Activated CD8-positive, alpha-beta memory T cell treated with anti-CD3 and anti-CD28 coated beads for 48 hours (primary cell): ENCODE results near the gene PCMTD2.
"Not testable (repeated sequence)": the region's sequence is repeated elsewhere in the genome, so short reads cannot be mapped to it uniquely, and the experiment has no call there.

Experiments used
- DNase-seq, 3 experiments: peaks; one replicate each; pipeline ENCODE4 v3.0.0-alpha.2; 2020; ENCODE audit warnings: low read depth in 2 of 3, low spot score in 2 of 3

The PCMTD2 gene

DNA sequence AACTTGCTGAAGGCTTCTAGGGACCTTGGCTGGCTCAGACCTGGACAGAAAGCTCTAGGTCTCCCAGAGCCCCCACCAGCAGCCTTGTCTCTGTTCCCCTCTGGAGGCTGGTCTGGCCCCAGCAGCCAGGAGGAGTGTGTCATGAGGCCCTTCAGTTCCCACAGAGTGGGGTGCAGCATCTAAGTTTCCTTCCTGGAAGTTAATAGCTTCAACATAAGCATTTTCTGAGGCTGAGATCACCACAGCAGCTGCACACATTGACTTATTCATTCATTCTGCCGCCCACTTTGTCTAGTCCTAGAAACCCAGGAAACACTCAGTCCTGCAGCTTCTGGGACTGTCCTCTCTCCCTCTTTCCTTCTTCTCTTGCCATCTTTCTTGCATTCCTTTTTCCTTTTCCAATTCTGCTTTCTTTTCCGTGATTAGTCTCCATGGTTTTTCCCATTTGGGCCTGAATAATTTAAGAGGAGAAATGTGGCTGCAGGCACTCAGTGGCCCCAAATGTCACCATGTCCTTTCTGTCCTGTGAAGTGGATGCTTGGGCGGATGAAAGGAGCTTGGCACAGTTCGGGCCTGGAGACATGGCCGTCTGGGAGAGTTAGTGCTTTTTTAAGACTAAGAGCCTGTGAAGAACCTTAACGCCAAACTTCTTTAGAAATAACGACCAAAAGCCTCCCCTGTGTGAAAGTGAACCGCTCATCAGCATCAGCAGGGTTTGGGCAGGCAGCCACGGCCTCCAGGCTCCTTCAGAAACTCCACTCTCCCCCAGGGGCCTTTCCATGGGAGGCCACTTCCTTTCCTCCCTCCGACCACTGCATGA, 31.0 kb upstream of the PCMTD2 start:
- DNase-seq, result no peak

DNA sequence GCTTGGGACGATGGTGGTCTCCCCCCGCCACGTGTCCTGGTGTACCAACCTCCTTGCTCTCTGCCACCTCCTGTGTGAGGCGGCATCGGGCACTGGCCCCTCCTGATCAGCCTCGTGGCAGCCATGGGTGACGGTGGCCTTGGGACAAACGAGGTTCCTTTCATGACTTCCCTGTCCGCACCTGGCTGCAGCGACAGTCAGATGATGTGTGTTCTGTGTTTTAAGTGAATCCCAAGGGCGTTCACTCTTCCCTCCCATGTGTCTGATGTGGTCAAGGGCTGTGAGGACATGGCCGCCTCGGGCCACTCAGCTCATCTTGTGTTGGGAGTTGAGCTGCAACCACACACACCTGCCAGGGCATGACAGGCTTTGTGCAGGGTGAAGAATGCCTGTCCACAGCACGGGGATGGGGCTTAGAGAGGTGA, 30.4 kb upstream of the PCMTD2 start:
- DNase-seq, result no peak

DNA sequence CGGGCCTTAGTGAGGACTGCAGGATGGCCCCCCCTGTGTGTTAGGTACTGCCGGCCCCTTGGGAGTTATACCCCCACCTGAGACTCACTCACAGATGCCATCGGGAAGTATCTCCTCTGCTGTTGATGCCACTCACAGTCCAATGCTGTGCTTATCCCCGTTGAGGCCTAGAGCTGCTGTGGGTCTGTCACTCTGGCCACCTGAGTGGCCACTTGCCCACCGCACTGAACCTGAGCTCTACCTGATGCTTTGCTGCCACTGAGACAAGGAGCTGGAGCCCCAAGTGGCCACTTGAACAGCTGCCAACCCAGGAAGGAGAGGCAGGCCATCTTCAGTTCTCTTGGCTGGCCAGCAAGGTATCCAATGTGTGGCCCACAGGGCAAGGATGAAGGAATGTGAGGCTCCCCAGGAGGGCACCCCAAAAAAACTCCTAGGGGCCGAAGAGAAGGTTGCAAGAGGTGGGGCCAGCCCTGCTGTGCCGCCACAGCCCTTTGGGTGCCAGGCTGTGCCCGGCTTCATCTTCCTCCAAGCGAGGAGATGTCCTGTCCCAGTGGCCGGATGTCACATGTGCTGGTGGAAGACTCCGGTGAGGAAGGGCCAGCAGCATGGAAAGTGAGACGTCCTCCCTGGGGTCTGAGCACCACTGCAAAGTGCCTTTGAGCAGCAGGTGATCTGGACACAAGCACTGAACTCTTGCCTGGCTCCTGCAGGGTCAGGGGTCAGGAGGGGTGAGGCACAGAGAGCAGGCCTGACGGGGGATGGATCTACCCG, 29.5 kb upstream of the PCMTD2 start:
- no peak for DNase-seq

DNA sequence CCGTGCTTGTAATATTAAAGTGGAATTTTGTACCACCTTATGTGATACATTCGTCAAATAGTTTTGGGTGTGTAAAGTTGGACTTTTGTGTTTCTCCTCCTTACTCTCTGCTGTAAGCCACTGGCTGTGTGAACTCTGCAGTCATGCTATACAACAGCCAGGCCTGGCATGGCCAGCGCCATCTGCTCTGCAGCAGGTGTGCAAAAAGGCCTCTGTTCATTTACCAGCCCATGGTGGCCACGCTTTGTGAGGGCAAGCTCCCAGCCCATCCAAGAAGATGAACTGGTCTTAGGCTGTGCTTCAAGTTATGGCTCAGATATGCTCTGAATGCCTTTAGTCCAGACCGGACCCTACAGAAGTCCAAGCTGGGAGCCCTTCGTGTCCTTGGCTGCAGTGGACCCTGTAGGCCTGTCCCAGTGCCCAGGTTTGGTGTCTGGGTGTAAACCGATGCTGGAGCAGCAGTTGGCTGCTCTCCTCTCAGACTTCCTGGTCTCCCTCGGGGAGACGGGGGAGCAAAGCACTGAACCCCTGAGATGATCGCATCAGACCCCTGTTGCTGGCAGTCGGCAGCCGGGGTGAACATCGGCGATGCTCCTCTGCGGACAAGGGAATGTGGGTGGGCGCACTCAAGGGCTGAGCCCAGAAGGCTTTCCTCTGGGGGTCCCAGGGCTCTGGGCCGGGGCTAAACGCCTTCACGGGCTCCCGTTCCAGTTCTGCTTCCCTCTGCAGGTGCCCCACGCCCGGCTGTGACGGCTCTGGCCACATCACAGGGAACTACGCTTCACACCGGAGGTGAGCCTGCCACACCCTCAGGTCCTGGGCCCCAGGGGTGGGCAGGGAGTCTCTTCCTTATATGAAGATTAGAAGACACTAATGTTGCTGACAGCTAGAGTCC, 28.6 kb upstream of the PCMTD2 start:
- DNase-seq, result no peak

DNA sequence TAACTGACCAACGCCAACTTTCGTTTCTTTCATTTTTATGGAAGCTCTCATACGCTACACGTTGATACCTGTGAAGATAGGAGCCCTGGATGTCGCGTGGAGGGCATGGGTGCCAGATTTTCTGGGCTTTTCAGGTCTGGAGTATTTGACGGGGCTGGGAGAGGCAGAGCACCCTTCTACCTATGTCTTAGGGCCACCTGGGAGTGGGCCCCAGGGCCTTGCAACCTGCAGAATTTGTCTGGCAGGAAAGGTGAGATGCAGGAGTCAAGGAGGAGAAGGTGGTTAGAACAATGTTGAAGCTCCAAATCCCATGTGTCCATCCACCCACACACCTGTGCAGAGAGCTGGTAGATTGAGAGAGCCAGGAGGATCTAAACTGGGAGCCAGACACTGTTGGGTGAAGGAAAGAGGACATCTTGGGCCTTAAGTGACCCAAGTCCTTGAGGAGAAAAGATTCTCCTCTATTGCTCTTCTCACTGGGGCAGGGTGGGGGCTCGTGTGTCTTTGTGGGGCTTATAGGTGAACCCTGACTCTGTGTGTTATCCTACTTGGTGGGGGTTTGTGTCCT, 27.4 kb upstream of the PCMTD2 start:
- no peak for DNase-seq

DNA sequence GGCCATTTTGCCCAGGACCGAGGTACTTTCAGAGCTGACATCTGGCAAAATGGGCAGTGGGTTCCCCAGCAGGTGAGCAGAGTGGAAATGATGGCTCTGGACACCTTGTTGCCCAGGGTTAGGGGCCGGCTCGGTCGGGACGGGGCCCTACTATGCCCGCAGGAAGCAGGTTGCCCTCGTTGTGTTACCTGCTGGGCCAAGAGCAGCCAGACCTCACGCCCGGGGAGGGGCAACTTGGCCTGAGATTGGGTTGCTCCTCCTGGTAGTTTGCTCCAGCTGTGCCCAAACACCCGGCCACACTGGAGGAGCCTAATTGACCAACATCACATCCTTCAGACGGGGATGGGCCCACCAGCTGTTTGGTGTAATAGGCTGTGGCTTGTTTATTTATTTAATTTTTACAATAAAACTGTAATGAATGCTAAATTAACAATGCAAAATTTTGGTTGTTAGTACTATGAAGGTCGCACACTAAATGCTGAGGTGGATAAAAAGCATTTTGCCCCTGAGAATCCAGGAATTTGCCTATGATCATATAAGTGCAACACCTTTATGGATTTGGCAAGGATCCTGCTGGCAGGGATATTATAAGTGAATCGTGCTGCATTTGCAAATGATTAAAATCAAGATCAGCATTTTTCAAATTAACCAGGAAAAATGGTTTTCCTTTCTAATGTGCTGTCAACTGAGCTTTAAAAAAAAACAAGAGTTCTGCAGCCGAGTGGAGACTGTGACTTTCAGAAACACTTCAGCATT, 26.6 kb upstream of the PCMTD2 start:
- DNase-seq, result no peak

DNA sequence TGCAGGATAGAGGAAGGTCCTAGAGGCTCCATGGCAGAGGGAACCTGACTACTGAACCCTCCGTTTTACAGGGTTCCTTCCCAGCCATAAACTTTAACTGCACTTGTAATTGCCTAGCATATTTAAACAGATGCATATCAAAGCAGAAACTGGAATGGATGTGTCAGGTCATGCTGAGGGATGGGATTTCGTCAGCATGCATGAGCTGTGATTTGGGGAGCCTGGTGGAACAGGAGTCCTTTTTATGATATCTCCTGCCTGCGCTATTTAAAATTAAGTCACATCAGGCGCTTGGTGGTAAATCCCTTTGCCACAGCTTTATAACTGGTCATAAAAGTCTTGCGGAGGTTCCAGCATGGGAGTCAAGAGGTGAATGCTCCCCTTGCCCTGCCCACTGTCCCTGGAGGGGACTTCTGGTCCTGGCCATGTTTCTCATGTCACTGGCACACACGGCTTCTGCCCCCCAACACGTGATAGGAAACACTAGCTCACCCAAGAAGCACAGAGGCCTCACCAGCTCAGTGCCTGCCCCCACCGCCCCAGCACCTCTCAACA, 26.0 kb upstream of the PCMTD2 start:
- DNase-seq, result no peak

DNA sequence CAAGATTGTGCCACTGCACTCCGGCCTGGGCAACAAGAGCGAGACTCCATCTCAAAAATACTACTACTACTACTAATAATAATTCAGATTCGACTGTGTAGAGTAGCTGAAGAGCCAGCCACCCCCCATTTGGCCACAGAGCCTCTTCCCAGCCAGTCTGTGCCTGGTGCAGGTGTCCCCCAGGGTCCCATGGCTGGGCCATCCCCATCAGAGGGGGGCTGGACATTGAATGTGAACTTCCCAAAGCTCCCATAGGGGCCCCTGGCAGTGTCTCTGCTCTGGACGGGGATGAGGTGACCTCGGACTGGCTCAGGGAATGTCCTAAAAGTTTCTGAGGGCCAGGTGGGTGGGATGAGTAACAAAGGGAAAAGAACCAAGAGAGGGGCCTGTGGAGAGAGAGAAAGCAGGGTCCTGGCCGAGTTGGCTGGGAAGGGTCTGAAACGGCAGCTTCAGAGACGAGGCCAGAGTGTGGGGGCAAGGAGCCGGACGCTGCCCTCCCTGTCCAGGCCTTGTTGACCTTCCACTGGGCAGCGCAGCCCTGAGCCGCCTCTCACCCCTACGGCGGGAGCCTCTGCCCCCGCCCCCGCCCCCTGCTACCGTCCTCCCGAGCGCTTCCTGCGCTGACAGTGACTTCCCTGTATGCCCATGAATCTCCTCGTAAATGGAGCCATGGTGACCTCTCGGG, 24.9 kb upstream of the PCMTD2 start:
- no peak for DNase-seq

DNA sequence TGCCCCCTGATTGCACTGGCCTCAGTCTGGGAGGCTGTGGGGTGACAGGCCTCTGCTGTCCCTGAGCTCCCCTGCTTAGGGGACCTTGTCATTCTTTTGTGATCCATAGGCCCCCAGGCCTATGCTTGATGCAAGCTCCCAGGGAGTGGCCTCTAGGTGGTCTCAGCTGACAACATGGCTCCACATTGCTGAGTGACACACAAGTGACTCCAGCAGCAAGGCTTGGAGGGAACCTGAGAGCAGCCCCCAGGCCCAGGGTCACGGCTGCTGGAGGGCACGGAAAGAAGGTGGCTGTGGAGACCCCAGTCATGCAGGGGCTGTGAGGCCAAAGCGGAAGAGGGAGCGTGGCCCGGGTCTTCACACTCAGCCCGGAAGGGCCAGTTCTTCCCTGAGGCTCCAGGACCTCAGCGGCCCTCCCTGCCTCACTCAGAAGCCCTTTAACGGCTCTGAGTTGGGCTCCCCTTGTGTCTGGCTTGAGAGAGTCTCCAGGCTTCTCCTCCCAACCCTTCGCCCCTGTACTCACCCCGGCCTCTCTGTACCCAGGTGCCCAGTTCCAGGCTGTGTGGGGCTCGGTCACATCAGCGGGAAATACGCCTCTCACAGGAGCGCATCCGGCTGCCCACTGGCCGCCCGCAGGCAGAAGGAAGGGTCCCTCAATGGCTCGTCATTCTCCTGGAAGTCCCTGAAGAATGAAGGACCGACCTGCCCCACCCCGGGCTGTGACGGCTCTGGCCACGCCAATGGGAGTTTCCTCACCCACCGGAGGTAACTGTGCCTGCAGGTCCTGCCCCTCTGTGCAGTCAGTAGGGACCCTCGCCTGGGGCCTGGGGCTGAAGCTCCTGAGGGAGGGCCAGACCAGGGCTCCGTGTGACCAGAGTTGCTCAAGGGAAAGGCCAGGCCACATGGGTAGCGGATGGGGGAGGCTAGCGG, 23.7 kb upstream of the PCMTD2 start:
- DNase-seq, result no peak

DNA sequence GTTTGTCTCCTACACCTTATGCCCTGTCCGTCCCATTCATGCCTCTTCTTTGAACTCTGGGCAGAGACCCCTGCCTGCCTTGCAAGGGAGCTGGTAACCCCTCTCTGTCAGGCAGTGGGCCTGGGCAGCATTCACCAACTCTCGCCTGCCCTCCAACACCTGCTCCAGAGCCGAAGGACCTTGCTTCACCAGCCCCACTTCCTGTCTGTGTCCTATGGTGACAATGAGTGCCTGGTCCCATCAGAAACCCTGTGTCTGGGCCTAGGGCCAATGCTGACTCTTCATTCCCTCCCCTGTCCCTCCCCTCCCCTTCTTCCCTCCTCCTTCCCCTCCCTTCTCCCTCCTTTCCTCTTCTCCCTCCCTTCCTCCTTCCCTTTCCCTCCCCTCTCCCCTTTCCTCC, 22.8 kb upstream of the PCMTD2 start:
- no peak for DNase-seq

DNA sequence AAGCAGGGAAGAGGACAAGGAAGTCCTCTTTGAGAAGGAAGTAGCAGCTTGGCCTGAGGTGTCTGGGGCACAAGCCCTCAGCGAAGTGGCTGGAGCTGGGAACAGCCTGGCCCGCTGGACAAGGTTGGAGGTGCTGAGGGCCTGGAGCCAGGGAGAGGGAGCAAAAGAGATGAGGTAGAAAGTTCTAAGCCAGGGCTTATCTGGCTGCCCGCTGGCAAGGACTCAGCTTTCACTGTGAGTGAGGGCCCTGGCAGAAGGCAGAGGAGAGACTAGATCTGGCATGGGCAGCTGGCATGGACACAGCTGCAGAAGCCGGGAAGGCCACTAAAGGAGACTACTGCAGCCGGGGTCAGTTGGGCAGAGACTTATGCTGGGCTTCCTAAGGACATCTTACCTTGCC, 21.8 kb upstream of the PCMTD2 start:
- DNase-seq, result no peak

DNA sequence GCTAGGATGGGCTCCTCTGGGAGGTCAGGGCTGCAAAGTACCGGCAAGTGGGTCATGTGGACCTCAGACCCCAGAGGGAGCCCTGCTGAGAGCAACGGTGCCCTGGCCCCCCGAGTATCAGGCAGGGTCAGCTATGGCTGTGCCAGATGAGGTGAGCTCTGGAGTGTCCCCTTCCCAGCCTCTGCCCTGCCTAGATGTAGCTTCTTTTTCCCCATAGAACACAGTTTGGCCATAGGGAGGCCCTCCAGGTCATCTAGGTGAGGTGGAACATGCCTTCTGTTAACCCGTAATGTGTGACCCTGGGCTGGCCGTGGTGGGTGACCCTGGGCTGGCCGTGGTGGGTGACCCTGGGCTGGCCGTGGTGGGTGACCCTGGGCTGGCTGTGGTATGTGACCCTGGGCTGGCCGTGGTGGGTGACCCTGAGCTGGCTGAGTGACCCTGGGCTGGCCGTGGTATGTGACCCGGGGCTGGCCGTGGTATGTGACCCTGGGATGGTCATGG, 21.2 kb upstream of the PCMTD2 start:
- no peak for DNase-seq

DNA sequence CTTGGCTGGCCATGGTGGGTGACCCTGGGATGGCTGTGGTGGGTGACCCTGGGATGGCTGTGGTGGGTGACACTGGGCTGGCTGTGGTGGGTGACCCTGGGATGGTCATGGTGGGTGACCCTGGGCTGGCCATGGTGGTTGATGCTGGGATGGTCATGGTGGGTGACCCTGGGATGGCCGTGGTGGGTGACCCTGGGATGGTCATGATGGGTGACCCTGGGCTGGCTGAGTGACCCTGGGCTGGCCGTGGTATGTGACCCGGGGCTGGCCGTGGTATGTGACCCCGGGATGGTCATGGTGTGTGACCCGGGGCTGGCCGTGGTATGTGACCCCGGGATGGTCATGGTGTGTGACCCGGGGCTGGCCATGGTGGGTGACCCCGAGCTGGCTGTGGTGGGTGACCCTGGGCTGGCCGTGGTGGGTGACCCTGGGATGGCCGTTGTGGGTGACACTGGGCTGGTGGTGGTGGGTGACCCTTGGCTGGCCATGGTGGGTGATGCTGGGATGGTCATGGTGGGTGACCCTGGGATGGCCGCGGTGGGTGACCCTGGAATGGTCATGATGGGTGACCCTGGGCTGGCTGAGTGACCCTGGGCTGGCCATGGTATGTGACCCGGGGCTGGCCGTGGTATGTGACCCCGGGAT, 20.5 kb upstream of the PCMTD2 start:
- not testable (repeated sequence) for DNase-seq

DNA sequence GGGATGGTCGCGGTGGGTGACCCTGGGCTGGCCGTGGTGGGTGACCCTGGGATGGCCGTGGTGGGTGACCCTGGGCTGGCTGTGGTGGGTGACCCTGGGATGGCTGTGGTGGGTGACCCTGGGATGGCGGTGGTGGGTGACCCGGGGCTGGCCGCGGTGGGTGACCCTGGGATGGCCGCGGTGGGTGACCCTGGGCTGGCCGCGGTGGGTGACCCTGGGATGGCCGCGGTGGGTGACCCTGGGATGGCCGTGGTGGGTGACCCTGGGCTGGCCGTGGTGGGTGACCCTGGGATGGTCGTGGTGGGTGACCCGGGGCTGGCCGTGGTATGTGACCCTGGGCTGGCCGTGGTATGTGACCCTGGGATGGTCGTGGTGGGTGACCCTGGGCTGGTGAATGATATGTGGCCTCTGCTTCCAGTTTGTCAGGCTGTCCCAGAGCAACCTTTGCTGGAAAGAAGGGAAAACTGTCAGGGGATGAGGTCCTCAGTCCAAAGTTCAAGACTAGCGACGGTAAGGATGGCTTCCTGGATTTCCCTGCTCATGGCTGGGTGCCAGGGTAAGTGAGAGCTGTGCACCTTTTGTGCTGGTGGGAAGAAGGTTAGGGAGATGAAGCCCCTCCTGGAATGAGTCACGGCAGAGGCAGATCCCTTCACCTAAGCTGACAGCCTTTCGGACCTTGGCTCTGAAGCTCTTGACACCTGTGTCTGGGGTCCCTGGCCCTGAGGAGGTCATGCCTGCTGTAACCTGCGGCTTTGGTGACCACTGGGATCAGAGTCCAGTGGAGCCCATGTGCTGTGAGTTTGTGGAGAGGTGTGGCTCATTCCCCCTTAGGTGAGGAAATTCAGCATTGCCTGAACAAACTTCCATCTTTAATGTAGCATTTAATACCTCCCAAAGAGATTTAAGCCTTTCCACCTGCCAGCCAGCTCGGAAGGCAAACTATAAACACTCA, 19.1 kb upstream of the PCMTD2 start:
- no peak for DNase-seq

DNA sequence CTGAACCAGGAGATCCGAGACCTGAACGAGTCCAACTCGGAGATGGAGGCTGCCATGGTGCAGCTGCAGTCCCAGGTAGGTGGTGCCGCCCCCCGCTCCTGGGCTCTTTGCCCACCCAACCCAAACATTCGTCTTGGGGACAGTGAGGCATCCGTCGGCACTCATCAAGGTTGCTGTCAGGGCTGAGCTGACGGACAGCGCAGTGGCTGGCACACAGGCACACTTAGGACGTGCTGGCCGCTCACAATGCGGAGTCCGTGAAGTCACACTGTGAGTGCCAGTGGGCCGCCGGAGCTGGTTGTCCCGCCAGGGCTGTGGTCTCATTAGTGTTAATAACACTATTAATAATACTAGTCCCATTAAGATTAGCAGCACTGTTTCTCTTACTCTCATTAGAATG, 18.2 kb upstream of the PCMTD2 start:
- no peak for DNase-seq

DNA sequence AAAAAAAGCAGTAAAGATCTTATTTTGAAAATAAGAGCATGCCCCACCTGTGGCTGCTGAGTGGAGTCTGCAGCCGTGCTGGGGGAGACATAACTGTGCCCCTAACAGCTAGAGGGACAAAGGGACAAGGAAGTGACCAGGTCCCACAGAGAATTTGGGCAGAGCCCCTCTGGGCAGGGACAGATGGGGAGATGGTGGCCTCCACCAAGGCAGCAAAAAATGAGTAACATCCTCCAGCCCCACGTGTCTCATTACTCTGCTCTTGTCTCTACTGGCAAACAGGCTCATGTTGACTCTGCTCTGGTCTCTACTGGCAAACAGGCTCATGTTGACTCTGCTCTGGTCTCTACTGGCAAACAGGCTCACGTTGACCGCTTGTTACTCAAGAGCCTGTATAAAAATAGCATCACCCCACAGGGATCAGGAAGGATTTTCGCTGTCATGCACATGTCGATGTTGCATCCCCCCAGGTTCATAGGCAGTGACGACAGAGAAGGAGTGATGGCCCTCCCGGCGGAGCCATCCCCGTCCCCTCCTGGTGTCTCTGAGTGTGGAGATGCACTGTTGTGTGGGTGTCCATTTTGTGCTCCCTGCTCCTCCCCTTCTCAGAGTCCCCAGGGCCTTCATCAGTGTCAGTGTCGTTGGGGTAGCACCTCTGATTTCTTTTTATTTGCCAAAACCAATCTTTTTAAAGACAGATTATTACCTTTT, 17.3 kb upstream of the PCMTD2 start:
- DNase-seq, result no peak
